ENCODE measurements around the gene STRBP. TPM values are rescaled to one million over a fixed set of nuclear protein-coding genes. Genes with fewer than 3 reads are reported as not detected.

STRBP gene
- total RNA-seq, 1 experiment from 2014 or later = 74.0 TPM

- H3K27ac Mint-ChIP-seq = peak overlapping the region in 2 of 3 experiments; percentile 5 to 61; a peak in 3 of 7 replicates
Observed at GRCh38 chr9:123232332-123232731, 36.1 kb downstream of the STRBP start.

More at GRCh38 chr9:123232332-123232731, 36.1 kb downstream of the STRBP start:
- no peak overlapping the region for H3K4me2 ChIP-seq (ENCODE audit: insufficient read depth, insufficient read length, low read length)
- Mint-ChIP-seq H3K4me1 (peaks cover 11 to 15% of the 10 kb centered on the region in 2 experiments), H3K9me3 (no peaks in the 10 kb centered on the region), H3K36me3 (ENCODE audit: insufficient read depth in 1 of 3, low read depth in 3 of 3) (no peaks in the 10 kb centered on the region; a peak in 1 of 7 replicates), H3K27me3 (ENCODE audit: low read depth) (no peaks in the 10 kb centered on the region), H3K4me3 (no peak overlapping the region)
- H3K4me1 ChIP-seq (ENCODE audit: insufficient read depth, low read length) = 0 out of 2 replicates have a peak, but pooled peaks cover under 1% of the 10 kb centered on the region
- H3K4ac ChIP-seq (ENCODE audit: low read depth, low read length) = no peak overlapping the region
- no peak overlapping the region for H2BK120ac ChIP-seq (ENCODE audit: low read depth, low read length, poor library complexity, severe bottlenecking)
- no peak overlapping the region for H3K23ac ChIP-seq (ENCODE audit: insufficient read length, low read depth, low read length)
- no peak overlapping the region for H4K91ac ChIP-seq (ENCODE audit: insufficient read length, low read depth, low read length)
- H3K23me2 ChIP-seq (ENCODE audit: insufficient read length, low read depth, low read length, poor library complexity, severe bottlenecking) = no peaks in the 10 kb centered on the region
- WGBS (ENCODE audit: extremely low coverage, insufficient read length, low lambda C conversion rate) = no CpG with 5 or more reads among the region's 3 CpGs
- peaks cover 6% of the 10 kb centered on the region for H3K79me1 ChIP-seq (ENCODE audit: insufficient read depth, low read depth, low read length, poor library complexity, severe bottlenecking)
- H3T11ph ChIP-seq (ENCODE audit: low read length) = no peak overlapping the region
- no peak overlapping the region for H2BK5ac ChIP-seq (ENCODE audit: insufficient read length, low read length)
- no peak overlapping the region for H3K9ac ChIP-seq (ENCODE audit: extremely low read depth, insufficient read length, low read length)
- no peaks in the 10 kb centered on the region for H4K20me1 ChIP-seq (ENCODE audit: control insufficient read depth, insufficient read depth, insufficient read length)
- no peak overlapping the region for H2BK15ac ChIP-seq (ENCODE audit: low read depth, low read length)
- TF ChIP-seq, protein P1, sequence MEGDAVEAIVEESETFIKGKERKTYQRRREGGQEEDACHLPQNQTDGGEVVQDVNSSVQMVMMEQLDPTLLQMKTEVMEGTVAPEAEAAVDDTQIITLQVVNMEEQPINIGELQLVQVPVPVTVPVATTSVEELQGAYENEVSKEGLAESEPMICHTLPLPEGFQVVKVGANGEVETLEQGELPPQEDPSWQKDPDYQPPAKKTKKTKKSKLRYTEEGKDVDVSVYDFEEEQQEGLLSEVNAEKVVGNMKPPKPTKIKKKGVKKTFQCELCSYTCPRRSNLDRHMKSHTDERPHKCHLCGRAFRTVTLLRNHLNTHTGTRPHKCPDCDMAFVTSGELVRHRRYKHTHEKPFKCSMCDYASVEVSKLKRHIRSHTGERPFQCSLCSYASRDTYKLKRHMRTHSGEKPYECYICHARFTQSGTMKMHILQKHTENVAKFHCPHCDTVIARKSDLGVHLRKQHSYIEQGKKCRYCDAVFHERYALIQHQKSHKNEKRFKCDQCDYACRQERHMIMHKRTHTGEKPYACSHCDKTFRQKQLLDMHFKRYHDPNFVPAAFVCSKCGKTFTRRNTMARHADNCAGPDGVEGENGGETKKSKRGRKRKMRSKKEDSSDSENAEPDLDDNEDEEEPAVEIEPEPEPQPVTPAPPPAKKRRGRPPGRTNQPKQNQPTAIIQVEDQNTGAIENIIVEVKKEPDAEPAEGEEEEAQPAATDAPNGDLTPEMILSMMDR (conservative IDR thresholded peaks at IDR 0.05) = no peak
- no peak for DNase-seq
- H2BK12ac ChIP-seq (ENCODE audit: insufficient read length, low read depth, low read length) = no peak overlapping the region
- H2AFZ ChIP-seq (ENCODE audit: low read length) = no peak overlapping the region
- no peaks in the 10 kb centered on the region for H3K9me3 ChIP-seq (ENCODE audit: control insufficient read depth, low read depth, low read length)
- H3K56ac ChIP-seq (ENCODE audit: insufficient read length, low read depth, low read length) = no peak overlapping the region
- H3K18ac ChIP-seq (ENCODE audit: insufficient read length, low read depth, low read length) = no peak overlapping the region
- no peak overlapping the region for H4K8ac ChIP-seq (replicated peaks; ENCODE audit: insufficient read length, low read depth, low read length)
- no peak overlapping the region for H4K5ac ChIP-seq (ENCODE audit: insufficient read length, low read depth, low read length)
- H3K27ac ChIP-seq (ENCODE audit: insufficient read length, low read depth, low read length) = no peak overlapping the region
- H3K14ac ChIP-seq (ENCODE audit: insufficient read depth, low read length) = no peak overlapping the region
- no peaks in the 10 kb centered on the region for H3K27me3 ChIP-seq (ENCODE audit: insufficient read depth, low read length)
- H2AK5ac ChIP-seq (ENCODE audit: insufficient read length, low read length) = no peak overlapping the region
- H2BK20ac ChIP-seq (ENCODE audit: low read depth, low read length, poor library complexity, severe bottlenecking) = no peak overlapping the region
- peaks cover 2% of the 10 kb centered on the region for H3K79me2 ChIP-seq (ENCODE audit: insufficient read depth, low read length)
